H1 (cell line): ENCODE data around the gene RNF10. TPM values are rescaled to one million over a fixed set of nuclear protein-coding genes. Genes with fewer than 3 reads are reported as not detected.

Experiments used
- CTCF ChIA-PET: fragments of 300-600 bp; sonication (Branson Sonifier 250); formaldehyde crosslinking; loops from one replicate; lab custom pipeline; 2021; ENCODE audit not compliant: partially characterized antibody; lab: Charles Lee
- POLR2A ChIA-PET: fragments of 300-600 bp; sonication (Branson Sonifier 250); formaldehyde crosslinking; loops from one replicate; lab custom pipeline; 2021; ENCODE audit warnings: inconsistent platforms; ENCODE audit not compliant: partially characterized antibody; lab: Charles Lee
- DNase-seq, 2 experiments: peaks; one replicate each; pipeline versions ENCODE4 v3.0.0 to v3.0.0-alpha.2; 2010 to 2022; ENCODE audit warnings: low spot score in 2 of 2, low read depth in 1 of 2, mixed read lengths in 1 of 2
- FAIRE-seq: peaks from 2 replicates; lab custom pipeline; 2011; peaks lifted over from hg19 to GRCh38; lab: Jason Lieb, UNC
- H2AFZ ChIP-seq: 2 replicates; pipeline ENCODE4 v1.8.1; 2012; ENCODE audit warnings: low read length, inconsistent platforms
- H2AK5ac ChIP-seq: 2 replicates; pipeline ENCODE4 v1.6.1; 2013; ENCODE audit warnings: low read depth, low read length
- H2BK120ac ChIP-seq: replicated peaks from 2 replicates; pipeline ENCODE3; 2013; ENCODE audit warnings: low read depth, low read length, inconsistent platforms
- H2BK12ac ChIP-seq: 2 replicates; pipeline ENCODE4 v1.6.1; 2013; ENCODE audit warnings: low read depth, low read length
- H2BK15ac ChIP-seq: 2 replicates; pipeline ENCODE4 v1.6.1; 2013; ENCODE audit warnings: low read length
- H2BK20ac ChIP-seq: 2 replicates; pipeline ENCODE4 v1.6.1; 2013; ENCODE audit warnings: low read length
- H2BK5ac ChIP-seq: 2 replicates; pipeline ENCODE4 v1.6.1; 2013; ENCODE audit warnings: low read depth, low read length
- H3K14ac ChIP-seq: 2 replicates; pipeline ENCODE4 v1.6.1; 2013; ENCODE audit warnings: inconsistent platforms; ENCODE audit not compliant: insufficient read length
- H3K18ac ChIP-seq: 2 replicates; pipeline ENCODE4 v1.6.1; 2013; ENCODE audit warnings: low read length; ENCODE audit errors: extremely low read depth
- H3K23ac ChIP-seq: 2 replicates; pipeline ENCODE4 v1.6.1; 2013; ENCODE audit warnings: inconsistent platforms; ENCODE audit not compliant: insufficient read length
- H3K23me2 ChIP-seq: 2 replicates; pipeline ENCODE4 v1.6.1; 2013; ENCODE audit warnings: low read depth, low read length
- H3K27ac ChIP-seq: 2 replicates; pipeline ENCODE4 v1.6.1; 2011; ENCODE audit warnings: low read depth, low read length, inconsistent platforms
- H3K27me3 ChIP-seq, 4 experiments: replicated peaks in 1 of 4; 1 replicate in 1 of 4; 2 replicates in 3 of 4; pipeline versions ENCODE4 v1.6.1 to v1.8.1; 2011 to 2013; ENCODE audit warnings: low read length in 3 of 4, mild to moderate bottlenecking in 3 of 4, inconsistent platforms in 2 of 4, mixed read lengths in 2 of 4, moderate library complexity in 1 of 4; ENCODE audit not compliant: control insufficient read depth in 3 of 4, insufficient read depth in 3 of 4; ENCODE audit errors: extremely low read depth in 1 of 4
- H3K36me3 ChIP-seq, 4 experiments: 2 replicates each; pipeline versions ENCODE4 v1.6.1 to v1.8.1; 2011 to 2013; ENCODE audit warnings: mild to moderate bottlenecking in 4 of 4, low read length in 3 of 4, moderate library complexity in 2 of 4, control low read depth in 1 of 4, inconsistent platforms in 1 of 4; ENCODE audit not compliant: insufficient read depth in 4 of 4, control insufficient read depth in 2 of 4
- H3K4ac ChIP-seq: replicated peaks from 2 replicates; pipeline ENCODE3; 2013; ENCODE audit warnings: low read length, low read depth, mixed read lengths, inconsistent platforms; ENCODE audit not compliant: insufficient read length
- H3K4me1 ChIP-seq, 4 experiments: replicated peaks in 1 of 4; 1 replicate in 1 of 4; 2 replicates in 3 of 4; pipeline versions ENCODE4 v1.6.1 to v1.8.1; 2011 to 2013; ENCODE audit warnings: low read length in 3 of 4, inconsistent platforms in 2 of 4, mixed read lengths in 1 of 4; ENCODE audit not compliant: insufficient read depth in 4 of 4, control insufficient read depth in 3 of 4
- H3K4me2 ChIP-seq, 2 experiments: 2 replicates each; pipeline versions ENCODE4 v1.6.1 to v1.8.1; 2011 to 2013; ENCODE audit warnings: low read depth in 2 of 2, low read length in 2 of 2, control low read depth in 1 of 2, inconsistent platforms in 1 of 2, mild to moderate bottlenecking in 1 of 2; ENCODE audit not compliant: insufficient read depth in 1 of 2
- H3K4me3 ChIP-seq, 4 experiments: fragments of 200-600, 300-600 bp in 1 of 4; sonication (generic), shearing (Covaris generic), sonication (Bioruptor Twin) in 1 of 4; 2 replicates each; pipeline versions ENCODE4 v1.5.1 to v1.8.1; 2011 to 2016; ENCODE audit warnings: low read length in 4 of 4, low read depth in 3 of 4, control low read depth in 2 of 4, inconsistent platforms in 2 of 4, mild to moderate bottlenecking in 2 of 4, mixed read lengths in 1 of 4, moderate library complexity in 1 of 4; ENCODE audit not compliant: insufficient read depth in 2 of 4; ENCODE audit errors: extremely low read depth in 1 of 4
- H3K56ac ChIP-seq: replicated peaks from 2 replicates; pipeline ENCODE3; 2013; ENCODE audit warnings: low read depth, mild to moderate bottlenecking, mixed read lengths, low read length, inconsistent platforms; ENCODE audit not compliant: insufficient read length
- H3K79me1 ChIP-seq: 2 replicates; pipeline ENCODE4 v1.6.1; 2013; ENCODE audit warnings: low read depth, low read length, control low read depth
- H3K79me2 ChIP-seq, 2 experiments: 2 replicates each; pipeline versions ENCODE4 v1.6.1 to v1.8.1; 2012 to 2013; ENCODE audit warnings: low read length in 2 of 2, mild to moderate bottlenecking in 2 of 2, inconsistent platforms in 1 of 2; ENCODE audit not compliant: insufficient read depth in 2 of 2, control insufficient read depth in 1 of 2
- H3K9ac ChIP-seq, 4 experiments: replicated peaks in 1 of 4; 1 replicate in 1 of 4; 2 replicates in 3 of 4; pipeline versions ENCODE4 v1.6.1 to v1.8.1; 2011 to 2013; ENCODE audit warnings: low read depth in 3 of 4, low read length in 3 of 4, control low read depth in 2 of 4, mild to moderate bottlenecking in 2 of 4, moderate library complexity in 2 of 4, inconsistent platforms in 1 of 4; ENCODE audit errors: extremely low read depth in 1 of 4
- H3K9me3 ChIP-seq, 2 experiments: 2 replicates each; pipeline versions ENCODE4 v1.6.1 to v1.8.1; 2012 to 2013; ENCODE audit warnings: mild to moderate bottlenecking in 2 of 2, moderate library complexity in 2 of 2, control low read depth in 1 of 2, inconsistent platforms in 1 of 2, low read depth in 1 of 2, low read length in 1 of 2, mixed read lengths in 1 of 2; ENCODE audit not compliant: insufficient read depth in 2 of 2
- H4K20me1 ChIP-seq, 2 experiments: replicated peaks in 1 of 2; 2 replicates each; pipeline versions ENCODE3 to v1.8.1; 2011 to 2013; ENCODE audit warnings: inconsistent platforms in 2 of 2, low read length in 2 of 2, mild to moderate bottlenecking in 1 of 2; ENCODE audit not compliant: insufficient read depth in 2 of 2, control insufficient read depth in 1 of 2
- H4K5ac ChIP-seq: 2 replicates; pipeline ENCODE4 v1.6.1; 2013; ENCODE audit warnings: low read length, low read depth, mixed read lengths, inconsistent platforms; ENCODE audit not compliant: insufficient read length
- H4K8ac ChIP-seq: 2 replicates; pipeline ENCODE4 v1.8.0; 2013; ENCODE audit warnings: mild to moderate bottlenecking, moderate library complexity, low read length, inconsistent platforms; ENCODE audit not compliant: insufficient read depth; ENCODE audit errors: extremely low read depth
- H4K91ac ChIP-seq: replicated peaks from 2 replicates; pipeline ENCODE3; 2013; ENCODE audit warnings: low read length, mixed read lengths, inconsistent platforms; ENCODE audit not compliant: insufficient read length
- CTBP2 ChIP-seq: IDR thresholded peaks from 2 replicates; pipeline ENCODE4 v1.7.0; 2011; ENCODE audit warnings: borderline replicate concordance, mild to moderate bottlenecking, moderate library complexity, mixed read lengths, low read length; ENCODE audit not compliant: insufficient read depth, insufficient read length
- WGBS, 2 experiments: shearing (Covaris generic) in 1 of 2; methylation state at CpG; one replicate each; pipeline versions ENCODE4 v1.1.6 to v1.1.7; 2013 to 2015; ENCODE audit warnings: low lambda C conversion rate in 2 of 2, mixed read lengths in 2 of 2, inconsistent platforms in 1 of 2, low coverage in 1 of 2, missing lambda C conversion rate in 1 of 2; ENCODE audit not compliant: insufficient replicate concordance in 2 of 2, insufficient coverage in 1 of 2, insufficient read length in 1 of 2; ENCODE audit errors: extremely low coverage in 1 of 2, missing lambda C conversion rate in 1 of 2; 5-methylcytosine and 5-hydroxymethylcytosine counted together
- polyA plus RNA-seq, 7 experiments: library from polyadenylated mRNA; depleted of rRNA in 3 of 7; stranded (reverse) in 5 of 7; unstranded in 2 of 7; fragments of >200 nt in 5 of 7; fragments of 200-250 nt in 2 of 7; gene quantifications; 1 replicate in 5 of 7; 2 replicates in 1 of 7; 4 replicates in 1 of 7; pipeline versions ENCODE4 v1.2.1 to v1.2.3, GENCODE V29; 2011 to 2013; ENCODE audit warnings: missing spikeins in 2 of 7, mixed read lengths in 2 of 7
- total RNA-seq: library from RNA; stranded (reverse); fragmentation: NEBNext Ultra II Directional; extraction: Animal tissue kit (Norgen Biotek cat#: 25700); gene quantifications from 2 replicates; pipeline ENCODE4 v1.2.1, GENCODE V29; 2021

The RNF10 gene
- total and polyA plus RNA-seq, 2 of the 8 experiments (the other 6 are each of a cell fraction or from before 2014, with no cell fraction given), result 71.6 to 171 TPM

DNA sequence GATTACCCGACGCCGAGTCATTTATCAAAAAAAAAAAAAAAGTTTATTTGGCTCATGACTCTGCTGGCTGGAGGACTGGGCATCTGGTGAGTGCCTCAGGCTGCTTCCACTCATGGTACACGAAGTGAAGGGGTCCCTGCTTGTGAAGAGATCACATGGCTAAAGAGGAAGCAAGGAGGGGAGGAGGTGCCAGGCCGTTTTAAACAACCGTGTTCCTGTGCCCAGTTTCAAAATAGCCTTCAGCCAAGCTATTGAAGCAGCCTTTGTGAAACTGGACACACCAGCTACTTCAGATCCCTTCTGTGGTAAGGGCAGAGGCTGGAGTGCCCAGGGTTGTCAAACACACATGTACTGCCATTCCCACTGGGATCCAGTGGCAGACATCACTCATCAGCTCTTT is 39.4 kb downstream of the RNF10 start:
- no peak overlapping the region for H4K8ac ChIP-seq
- H3K36me3 ChIP-seq, result peaks cover 35 to 81% (median 62%) of the 10 kb centered on the region in 4 experiments
- POLR2A ChIA-PET, result interaction anchor here (1.3 kb wide), 1 partner anchor 36 kb away, joined by 3 read pairs; no protein-coding TSS in a partner anchor
- no peaks in the 10 kb centered on the region for H3K79me2 ChIP-seq
- H3K9me3 ChIP-seq, result no peaks in the 10 kb centered on the region
- DNase-seq (no peak), FAIRE-seq (no peak)
- no peak overlapping the region for H3K18ac ChIP-seq
- H2BK5ac ChIP-seq, result no peak overlapping the region
- H3K27me3 ChIP-seq, result no peaks in the 10 kb centered on the region
- no peak for TF ChIP-seq CTBP2
- no peak overlapping the region for H2BK120ac ChIP-seq
- no peak overlapping the region for H2AFZ ChIP-seq
- CTCF ChIA-PET, result interaction anchor here (2.6 kb wide), 1 partner anchor 10 kb away, joined by 10 read pairs; no protein-coding TSS in a partner anchor
- H3K4me1 ChIP-seq, result no peaks in the 10 kb centered on the region; a peak in 1 of 7 replicates
- no peaks in the 10 kb centered on the region for H3K23me2 ChIP-seq
- no peak overlapping the region for H3K14ac ChIP-seq
- no peak overlapping the region for H2BK20ac ChIP-seq
- no peak overlapping the region for H2BK15ac ChIP-seq
- H4K91ac ChIP-seq, result no peak overlapping the region
- H4K20me1 ChIP-seq, result peaks cover 0 to 8% of the 10 kb centered on the region in 2 experiments
- H2BK12ac ChIP-seq, result no peak overlapping the region
- no peak overlapping the region for H3K23ac ChIP-seq
- no peak overlapping the region for H3K27ac ChIP-seq
- H3K56ac ChIP-seq, result no peak overlapping the region
- H2AK5ac ChIP-seq, result no peak overlapping the region
- no peak overlapping the region for H4K5ac ChIP-seq
- 96% methylated on average over 6 of the region's 6 CpGs; no CpG with 5 or more reads in 1 of the 2 experiments for WGBS, 2 experiments
- H3K9ac ChIP-seq, result no peak overlapping the region
- no peak overlapping the region for H3K4me3 ChIP-seq
- H3K79me1 ChIP-seq, result no peaks in the 10 kb centered on the region
- H3K4ac ChIP-seq, result no peak overlapping the region
- no peak overlapping the region for H3K4me2 ChIP-seq
